Measurements from ENCODE around the gene SASH1.

Gene SASH1

GRCh38 chr6:148516617-148517016 is 174.0 kb downstream of the SASH1 start:
- peaks cover 29% of the 10 kb centered on the region for H3K36me3 ChIP-seq (ENCODE audit: insufficient read depth, insufficient read length, low read length)
- no peaks in the 10 kb centered on the region for H3K4me1 ChIP-seq (ENCODE audit: insufficient read depth, insufficient read length)
- no peak for TF ChIP-seq SUZ12 (IDR thresholded peaks at IDR 0.05; ENCODE audit: extremely low read depth, insufficient read depth, insufficient read length)
- H3K9me3 ChIP-seq (ENCODE audit: insufficient read depth, low read length): peaks cover 7% of the 10 kb centered on the region; the same call in 1 of the 2 replicates
- H3K9ac ChIP-seq (ENCODE audit: insufficient read length, low read depth): no peak overlapping the region
- no peaks in the 10 kb centered on the region for H3K27me3 ChIP-seq (ENCODE audit: insufficient read depth, insufficient read length)
- H3K4me3 ChIP-seq (ENCODE audit: insufficient read length, low read depth): no peak overlapping the region
- DNase-seq (ENCODE audit: low read depth, low spot score): no peak

GRCh38 chr6:148517470-148517869 is 174.8 kb downstream of the SASH1 start:
- no peak for DNase-seq (ENCODE audit: low read depth, low spot score)

GRCh38 chr6:148518511-148519156 is 176.0 kb downstream of the SASH1 start:
- H3K4me1 ChIP-seq (ENCODE audit: insufficient read depth, insufficient read length): no peaks in the 10 kb centered on the region
- TF ChIP-seq YY1 (IDR thresholded peaks at IDR 0.05; ENCODE audit: insufficient read depth, insufficient read length): no peak
- TF ChIP-seq ZNF274 (IDR thresholded peaks at IDR 0.05; ENCODE audit: low read depth, low read length): no peak
- H3K9me3 ChIP-seq (ENCODE audit: insufficient read depth, low read length): peaks cover 7% of the 10 kb centered on the region; the same call in 1 of the 2 replicates
- DNase-seq (ENCODE audit: low read depth, low spot score): no peak
- no peak overlapping the region for H3K4me3 ChIP-seq (ENCODE audit: insufficient read length, low read depth)
- no peak overlapping the region for H3K9ac ChIP-seq (ENCODE audit: insufficient read length, low read depth)
- no peaks in the 10 kb centered on the region for H3K27me3 ChIP-seq (ENCODE audit: insufficient read depth, insufficient read length)
- peaks cover 29% of the 10 kb centered on the region for H3K36me3 ChIP-seq (ENCODE audit: insufficient read depth, insufficient read length, low read length)

More at GRCh38 chr6:148517470-148517869, 174.8 kb downstream of the SASH1 start:
- Histone ChIP-seq H3K9ac (ENCODE audit: insufficient read length, low read depth) (no peak overlapping the region), H3K36me3 (ENCODE audit: insufficient read depth, insufficient read length, low read length) (peaks cover 29% of the 10 kb centered on the region), H3K27me3 (ENCODE audit: insufficient read depth, insufficient read length) (no peaks in the 10 kb centered on the region), H3K4me1 (ENCODE audit: insufficient read depth, insufficient read length) (no peaks in the 10 kb centered on the region), H3K4me3 (ENCODE audit: insufficient read length, low read depth) (no peak overlapping the region), H3K9me3 (ENCODE audit: insufficient read depth, low read length) (peaks cover 7% of the 10 kb centered on the region; the same call in 1 of the 2 replicates)
- TF ChIP-seq SUZ12 (IDR thresholded peaks at IDR 0.05; ENCODE audit: extremely low read depth, insufficient read depth, insufficient read length) (no peak), YY1 (IDR thresholded peaks at IDR 0.05; ENCODE audit: insufficient read depth, insufficient read length) (no peak), ZNF274 (IDR thresholded peaks at IDR 0.05; ENCODE audit: low read depth, low read length) (no peak)

GRCh38 chr6:148520109-148520841 is 177.6 kb downstream of the SASH1 start:
- no peak overlapping the region for H3K4me3 ChIP-seq (ENCODE audit: insufficient read length, low read depth)
- no peaks in the 10 kb centered on the region for H3K27me3 ChIP-seq (ENCODE audit: insufficient read depth, insufficient read length)
- peaks cover 29% of the 10 kb centered on the region for H3K36me3 ChIP-seq (ENCODE audit: insufficient read depth, insufficient read length, low read length)
- no peak overlapping the region for H3K9ac ChIP-seq (ENCODE audit: insufficient read length, low read depth)
- peaks cover 7% of the 10 kb centered on the region; the same call in 1 of the 2 replicates for H3K9me3 ChIP-seq (ENCODE audit: insufficient read depth, low read length)
- DNase-seq (ENCODE audit: low read depth, low spot score): no peak
- no peaks in the 10 kb centered on the region for H3K4me1 ChIP-seq (ENCODE audit: insufficient read depth, insufficient read length)
- TF ChIP-seq YY1 (IDR thresholded peaks at IDR 0.05; ENCODE audit: insufficient read depth, insufficient read length): no peak

- Histone ChIP-seq H3K36me3 (ENCODE audit: insufficient read depth, insufficient read length, low read length) (peaks cover 35% of the 10 kb centered on the region), H3K4me3 (ENCODE audit: insufficient read length, low read depth) (no peak overlapping the region), H3K9ac (ENCODE audit: insufficient read length, low read depth) (no peak overlapping the region), H3K9me3 (ENCODE audit: insufficient read depth, low read length) (peaks cover 7% of the 10 kb centered on the region; the same call in 1 of the 2 replicates), H3K4me1 (ENCODE audit: insufficient read depth, insufficient read length) (no peaks in the 10 kb centered on the region), H3K27me3 (ENCODE audit: insufficient read depth, insufficient read length) (no peaks in the 10 kb centered on the region)
- TF ChIP-seq SUZ12 (IDR thresholded peaks at IDR 0.05; ENCODE audit: extremely low read depth, insufficient read depth, insufficient read length): no peak
- TF ChIP-seq ZNF274 (IDR thresholded peaks at IDR 0.05; ENCODE audit: low read depth, low read length): no peak
- TF ChIP-seq YY1 (IDR thresholded peaks at IDR 0.05; ENCODE audit: insufficient read depth, insufficient read length): no peak
- DNase-seq (ENCODE audit: low read depth, low spot score): no peak
These were observed 178.5 kb downstream of the SASH1 start for GRCh38 chr6:148521158-148521557.

GRCh38 chr6:148521586-148521985 is 178.9 kb downstream of the SASH1 start:
- no peaks in the 10 kb centered on the region for H3K4me1 ChIP-seq (ENCODE audit: insufficient read depth, insufficient read length)
- H3K36me3 ChIP-seq (ENCODE audit: insufficient read depth, insufficient read length, low read length): peaks cover 34% of the 10 kb centered on the region
- H3K4me3 ChIP-seq (ENCODE audit: insufficient read length, low read depth): no peak overlapping the region

GRCh38 chr6:148523048-148523447 is 180.4 kb downstream of the SASH1 start:
- DNase-seq (ENCODE audit: low read depth, low spot score): no peak
- H3K4me1 ChIP-seq (ENCODE audit: insufficient read depth, insufficient read length): no peaks in the 10 kb centered on the region
- peaks cover 28% of the 10 kb centered on the region for H3K36me3 ChIP-seq (ENCODE audit: insufficient read depth, insufficient read length, low read length)
- no peak overlapping the region for H3K4me3 ChIP-seq (ENCODE audit: insufficient read length, low read depth)
- H3K9me3 ChIP-seq (ENCODE audit: insufficient read depth, low read length): peaks cover 7% of the 10 kb centered on the region; the same call in 1 of the 2 replicates
- TF ChIP-seq YY1 (IDR thresholded peaks at IDR 0.05; ENCODE audit: insufficient read depth, insufficient read length): no peak
- no peak for TF ChIP-seq SUZ12 (IDR thresholded peaks at IDR 0.05; ENCODE audit: extremely low read depth, insufficient read depth, insufficient read length)
- no peak for TF ChIP-seq ZNF274 (IDR thresholded peaks at IDR 0.05; ENCODE audit: low read depth, low read length)
- no peak overlapping the region for H3K9ac ChIP-seq (ENCODE audit: insufficient read length, low read depth)
- H3K27me3 ChIP-seq (ENCODE audit: insufficient read depth, insufficient read length): no peaks in the 10 kb centered on the region

More at GRCh38 chr6:148521586-148521985, 178.9 kb downstream of the SASH1 start:
- TF ChIP-seq SUZ12 (IDR thresholded peaks at IDR 0.05; ENCODE audit: extremely low read depth, insufficient read depth, insufficient read length): no peak
- no peak for TF ChIP-seq YY1 (IDR thresholded peaks at IDR 0.05; ENCODE audit: insufficient read depth, insufficient read length)
- no peak for TF ChIP-seq ZNF274 (IDR thresholded peaks at IDR 0.05; ENCODE audit: low read depth, low read length)
- Histone ChIP-seq H3K27me3 (ENCODE audit: insufficient read depth, insufficient read length) (no peaks in the 10 kb centered on the region), H3K9ac (ENCODE audit: insufficient read length, low read depth) (no peak overlapping the region), H3K9me3 (ENCODE audit: insufficient read depth, low read length) (peaks cover 7% of the 10 kb centered on the region; the same call in 1 of the 2 replicates)
- DNase-seq (ENCODE audit: low read depth, low spot score): no peak
